H1 (cell line): ENCODE measurements around the gene FHIT. TPM values are rescaled to one million over a fixed set of nuclear protein-coding genes. Genes with fewer than 3 reads are reported as not detected.

ENCODE experiments used
- CTCF ChIA-PET: fragments of 300-600 bp; sonication (Branson Sonifier 250); formaldehyde crosslinking; loops from one replicate; lab custom pipeline; 2021; ENCODE audit not compliant: partially characterized antibody; lab: Charles Lee
- POLR2A ChIA-PET: fragments of 300-600 bp; sonication (Branson Sonifier 250); formaldehyde crosslinking; loops from one replicate; lab custom pipeline; 2021; ENCODE audit warnings: inconsistent platforms; ENCODE audit not compliant: partially characterized antibody; lab: Charles Lee
- DNase-seq, 2 experiments: peaks; one replicate each; pipeline versions ENCODE4 v3.0.0 to v3.0.0-alpha.2; 2010 to 2022; ENCODE audit warnings: low spot score in 2 of 2, low read depth in 1 of 2, mixed read lengths in 1 of 2
- FAIRE-seq: peaks from 2 replicates; lab custom pipeline; 2011; peaks lifted over from hg19 to GRCh38; lab: Jason Lieb, UNC
- H2AFZ ChIP-seq: 2 replicates; pipeline ENCODE4 v1.8.1; 2012; ENCODE audit warnings: low read length, inconsistent platforms
- H2AK5ac ChIP-seq: 2 replicates; pipeline ENCODE4 v1.6.1; 2013; ENCODE audit warnings: low read depth, low read length
- H2BK120ac ChIP-seq: replicated peaks from 2 replicates; pipeline ENCODE3; 2013; ENCODE audit warnings: low read depth, low read length, inconsistent platforms
- H2BK12ac ChIP-seq: 2 replicates; pipeline ENCODE4 v1.6.1; 2013; ENCODE audit warnings: low read depth, low read length
- H2BK15ac ChIP-seq: 2 replicates; pipeline ENCODE4 v1.6.1; 2013; ENCODE audit warnings: low read length
- H2BK20ac ChIP-seq: 2 replicates; pipeline ENCODE4 v1.6.1; 2013; ENCODE audit warnings: low read length
- H2BK5ac ChIP-seq: 2 replicates; pipeline ENCODE4 v1.6.1; 2013; ENCODE audit warnings: low read depth, low read length
- H3K14ac ChIP-seq: 2 replicates; pipeline ENCODE4 v1.6.1; 2013; ENCODE audit warnings: inconsistent platforms; ENCODE audit not compliant: insufficient read length
- H3K18ac ChIP-seq: 2 replicates; pipeline ENCODE4 v1.6.1; 2013; ENCODE audit warnings: low read length; ENCODE audit errors: extremely low read depth
- H3K23ac ChIP-seq: 2 replicates; pipeline ENCODE4 v1.6.1; 2013; ENCODE audit warnings: inconsistent platforms; ENCODE audit not compliant: insufficient read length
- H3K23me2 ChIP-seq: 2 replicates; pipeline ENCODE4 v1.6.1; 2013; ENCODE audit warnings: low read depth, low read length
- H3K27ac ChIP-seq: 2 replicates; pipeline ENCODE4 v1.6.1; 2011; ENCODE audit warnings: low read depth, low read length, inconsistent platforms
- H3K27me3 ChIP-seq, 4 experiments: replicated peaks in 1 of 4; 1 replicate in 1 of 4; 2 replicates in 3 of 4; pipeline versions ENCODE4 v1.6.1 to v1.8.1; 2011 to 2013; ENCODE audit warnings: low read length in 3 of 4, mild to moderate bottlenecking in 3 of 4, inconsistent platforms in 2 of 4, mixed read lengths in 2 of 4, moderate library complexity in 1 of 4; ENCODE audit not compliant: control insufficient read depth in 3 of 4, insufficient read depth in 3 of 4; ENCODE audit errors: extremely low read depth in 1 of 4
- H3K36me3 ChIP-seq, 4 experiments: 2 replicates each; pipeline versions ENCODE4 v1.6.1 to v1.8.1; 2011 to 2013; ENCODE audit warnings: mild to moderate bottlenecking in 4 of 4, low read length in 3 of 4, moderate library complexity in 2 of 4, control low read depth in 1 of 4, inconsistent platforms in 1 of 4; ENCODE audit not compliant: insufficient read depth in 4 of 4, control insufficient read depth in 2 of 4
- H3K4ac ChIP-seq: replicated peaks from 2 replicates; pipeline ENCODE3; 2013; ENCODE audit warnings: low read length, low read depth, mixed read lengths, inconsistent platforms; ENCODE audit not compliant: insufficient read length
- H3K4me1 ChIP-seq, 4 experiments: replicated peaks in 1 of 4; 1 replicate in 1 of 4; 2 replicates in 3 of 4; pipeline versions ENCODE4 v1.6.1 to v1.8.1; 2011 to 2013; ENCODE audit warnings: low read length in 3 of 4, inconsistent platforms in 2 of 4, mixed read lengths in 1 of 4; ENCODE audit not compliant: insufficient read depth in 4 of 4, control insufficient read depth in 3 of 4
- H3K4me2 ChIP-seq, 2 experiments: 2 replicates each; pipeline versions ENCODE4 v1.6.1 to v1.8.1; 2011 to 2013; ENCODE audit warnings: low read depth in 2 of 2, low read length in 2 of 2, control low read depth in 1 of 2, inconsistent platforms in 1 of 2, mild to moderate bottlenecking in 1 of 2; ENCODE audit not compliant: insufficient read depth in 1 of 2
- H3K4me3 ChIP-seq, 4 experiments: fragments of 200-600, 300-600 bp in 1 of 4; sonication (generic), shearing (Covaris generic), sonication (Bioruptor Twin) in 1 of 4; 2 replicates each; pipeline versions ENCODE4 v1.5.1 to v1.8.1; 2011 to 2016; ENCODE audit warnings: low read length in 4 of 4, low read depth in 3 of 4, control low read depth in 2 of 4, inconsistent platforms in 2 of 4, mild to moderate bottlenecking in 2 of 4, mixed read lengths in 1 of 4, moderate library complexity in 1 of 4; ENCODE audit not compliant: insufficient read depth in 2 of 4; ENCODE audit errors: extremely low read depth in 1 of 4
- H3K56ac ChIP-seq: replicated peaks from 2 replicates; pipeline ENCODE3; 2013; ENCODE audit warnings: low read depth, mild to moderate bottlenecking, mixed read lengths, low read length, inconsistent platforms; ENCODE audit not compliant: insufficient read length
- H3K79me1 ChIP-seq: 2 replicates; pipeline ENCODE4 v1.6.1; 2013; ENCODE audit warnings: low read depth, low read length, control low read depth
- H3K79me2 ChIP-seq, 2 experiments: 2 replicates each; pipeline versions ENCODE4 v1.6.1 to v1.8.1; 2012 to 2013; ENCODE audit warnings: low read length in 2 of 2, mild to moderate bottlenecking in 2 of 2, inconsistent platforms in 1 of 2; ENCODE audit not compliant: insufficient read depth in 2 of 2, control insufficient read depth in 1 of 2
- H3K9ac ChIP-seq, 4 experiments: replicated peaks in 1 of 4; 1 replicate in 1 of 4; 2 replicates in 3 of 4; pipeline versions ENCODE4 v1.6.1 to v1.8.1; 2011 to 2013; ENCODE audit warnings: low read depth in 3 of 4, low read length in 3 of 4, control low read depth in 2 of 4, mild to moderate bottlenecking in 2 of 4, moderate library complexity in 2 of 4, inconsistent platforms in 1 of 4; ENCODE audit errors: extremely low read depth in 1 of 4
- H3K9me3 ChIP-seq, 2 experiments: 2 replicates each; pipeline versions ENCODE4 v1.6.1 to v1.8.1; 2012 to 2013; ENCODE audit warnings: mild to moderate bottlenecking in 2 of 2, moderate library complexity in 2 of 2, control low read depth in 1 of 2, inconsistent platforms in 1 of 2, low read depth in 1 of 2, low read length in 1 of 2, mixed read lengths in 1 of 2; ENCODE audit not compliant: insufficient read depth in 2 of 2
- H4K20me1 ChIP-seq, 2 experiments: replicated peaks in 1 of 2; 2 replicates each; pipeline versions ENCODE3 to v1.8.1; 2011 to 2013; ENCODE audit warnings: inconsistent platforms in 2 of 2, low read length in 2 of 2, mild to moderate bottlenecking in 1 of 2; ENCODE audit not compliant: insufficient read depth in 2 of 2, control insufficient read depth in 1 of 2
- H4K5ac ChIP-seq: 2 replicates; pipeline ENCODE4 v1.6.1; 2013; ENCODE audit warnings: low read length, low read depth, mixed read lengths, inconsistent platforms; ENCODE audit not compliant: insufficient read length
- H4K8ac ChIP-seq: 2 replicates; pipeline ENCODE4 v1.8.0; 2013; ENCODE audit warnings: mild to moderate bottlenecking, moderate library complexity, low read length, inconsistent platforms; ENCODE audit not compliant: insufficient read depth; ENCODE audit errors: extremely low read depth
- H4K91ac ChIP-seq: replicated peaks from 2 replicates; pipeline ENCODE3; 2013; ENCODE audit warnings: low read length, mixed read lengths, inconsistent platforms; ENCODE audit not compliant: insufficient read length
- WGBS, 2 experiments: shearing (Covaris generic) in 1 of 2; methylation state at CpG; one replicate each; pipeline versions ENCODE4 v1.1.6 to v1.1.7; 2013 to 2015; ENCODE audit warnings: low lambda C conversion rate in 2 of 2, mixed read lengths in 2 of 2, inconsistent platforms in 1 of 2, low coverage in 1 of 2, missing lambda C conversion rate in 1 of 2; ENCODE audit not compliant: insufficient replicate concordance in 2 of 2, insufficient coverage in 1 of 2, insufficient read length in 1 of 2; ENCODE audit errors: extremely low coverage in 1 of 2, missing lambda C conversion rate in 1 of 2; 5-methylcytosine and 5-hydroxymethylcytosine counted together
- polyA plus RNA-seq, 7 experiments: library from polyadenylated mRNA; depleted of rRNA in 3 of 7; stranded (reverse) in 5 of 7; unstranded in 2 of 7; fragments of >200 nt in 5 of 7; fragments of 200-250 nt in 2 of 7; gene quantifications; 1 replicate in 5 of 7; 2 replicates in 1 of 7; 4 replicates in 1 of 7; pipeline versions ENCODE4 v1.2.1 to v1.2.3, GENCODE V29; 2011 to 2013; ENCODE audit warnings: missing spikeins in 2 of 7, mixed read lengths in 2 of 7
- total RNA-seq: library from RNA; stranded (reverse); fragmentation: NEBNext Ultra II Directional; extraction: Animal tissue kit (Norgen Biotek cat#: 25700); gene quantifications from 2 replicates; pipeline ENCODE4 v1.2.1, GENCODE V29; 2021

FHIT gene
- total and polyA plus RNA-seq, 2 of the 8 experiments (the other 6 are each of a cell fraction or from before 2014, with no cell fraction given), result 1.2 to 3.2 TPM

- H3K79me2 ChIP-seq, result no peaks in the 10 kb centered on the region
- H2BK12ac ChIP-seq, result no peak overlapping the region
- H2BK5ac ChIP-seq, result no peak overlapping the region
- no peak overlapping the region for H4K5ac ChIP-seq
- H3K9ac ChIP-seq, result no peak overlapping the region
- FAIRE-seq (no peak), DNase-seq (no peak)
- no peak overlapping the region for H3K14ac ChIP-seq
- H2BK20ac ChIP-seq, result 0 out of 2 replicates have a peak overlapping the region, but pooled peaks have one; percentile 3
- no peaks in the 10 kb centered on the region for H3K23me2 ChIP-seq
- no peaks in the 10 kb centered on the region for H3K79me1 ChIP-seq
- no peak overlapping the region for H4K8ac ChIP-seq
- no peak overlapping the region for H3K4me2 ChIP-seq
- ChIA-PET CTCF (interaction anchor here (1.5 kb wide), 1 partner anchor 26 kb away, joined by 5 read pairs; no protein-coding TSS in a partner anchor), POLR2A (interaction anchor here (0.5 kb wide), 1 partner anchor 658 kb away, joined by 3 read pairs; no protein-coding TSS in a partner anchor)
- H3K27ac ChIP-seq, result no peak overlapping the region
- peak overlapping the region; percentile 56; the same call in 1 of the 2 replicates for H2AFZ ChIP-seq
- no peak overlapping the region for H3K4ac ChIP-seq
- H2AK5ac ChIP-seq, result no peak overlapping the region
- H3K18ac ChIP-seq, result no peak overlapping the region
- peak overlapping the region; percentile 65 for H2BK15ac ChIP-seq
- H4K20me1 ChIP-seq, result no peaks in the 10 kb centered on the region
- H2BK120ac ChIP-seq, result no peak overlapping the region
- H3K23ac ChIP-seq, result no peak overlapping the region
- H3K9me3 ChIP-seq, result no peaks in the 10 kb centered on the region
- no peaks in the 10 kb centered on the region for H3K27me3 ChIP-seq
- H3K36me3 ChIP-seq, result no peaks in the 10 kb centered on the region
- H3K56ac ChIP-seq, result no peak overlapping the region
- H3K4me3 ChIP-seq, result no peak overlapping the region
- H4K91ac ChIP-seq, result no peak overlapping the region
- 92% methylated on average over 8 of the region's 8 CpGs; no CpG with 5 or more reads in 1 of the 2 experiments for WGBS, 2 experiments
- no peaks in the 10 kb centered on the region; a peak in 1 of 7 replicates for H3K4me1 ChIP-seq
Measured at GRCh38 chr3:60514866-60515265, 736.4 kb downstream of the FHIT start.
